HG03280 (cell line): ENCODE data around the gene ROPN1L.
A peak's percentile ranks its signal among the peaks of the same experiment; 100 is the strongest.
"Not testable (repeated sequence)": the region's sequence is repeated elsewhere in the genome, so short reads cannot be mapped to it uniquely, and the experiment has no call there.

Source experiments
- ATAC-seq: cut with Tn5 transposase; IDR thresholded peaks from one replicate; pipeline ENCODE4 v1.9.1; 2021; ENCODE audit warnings: mild to moderate bottlenecking, moderate library complexity; ENCODE audit not compliant: unreplicated experiment

Gene ROPN1L

GRCh38 chr5:10475931-10476676, 34.4 kb downstream of the ROPN1L start:
- no peak for ATAC-seq

- ATAC-seq, result no peak
Measured at GRCh38 chr5:10476878-10477277, 35.2 kb downstream of the ROPN1L start.

GRCh38 chr5:10477943-10478342, 36.3 kb downstream of the ROPN1L start:
- ATAC-seq, result no peak

- ATAC-seq, result no peak
Measured at GRCh38 chr5:10478436-10478835, 36.8 kb downstream of the ROPN1L start.

GRCh38 chr5:10479154-10479721, 37.6 kb downstream of the ROPN1L start:
- ATAC-seq, result no peak

- ATAC-seq, result no peak
Measured at GRCh38 chr5:10480237-10480985, 38.7 kb downstream of the ROPN1L start.

- no peak for ATAC-seq
Measured at GRCh38 chr5:10481241-10481935, 39.7 kb downstream of the ROPN1L start.

- ATAC-seq, result no peak
Measured at GRCh38 chr5:10482791-10483530, 41.3 kb downstream of the ROPN1L start.

- no peak for ATAC-seq
Measured at GRCh38 chr5:10484774-10485141, 43.1 kb downstream of the ROPN1L start.

- no peak for ATAC-seq
Measured at GRCh38 chr5:10485142-10485795, 43.6 kb downstream of the ROPN1L start.

- ATAC-seq, result no peak
Measured at GRCh38 chr5:10485897-10486296, 44.2 kb downstream of the ROPN1L start.

- no peak for ATAC-seq
Measured at GRCh38 chr5:10486511-10487344, 45.0 kb downstream of the ROPN1L start.

- no peak for ATAC-seq
Measured at GRCh38 chr5:10488144-10488543, 46.5 kb downstream of the ROPN1L start.

GRCh38 chr5:10489810-10490426, 48.2 kb downstream of the ROPN1L start:
- ATAC-seq, result peak; percentile 63

- no peak for ATAC-seq
Measured at GRCh38 chr5:10490927-10491672, 49.4 kb downstream of the ROPN1L start.

- ATAC-seq, result no peak
Measured at GRCh38 chr5:10491673-10492026, 50.0 kb downstream of the ROPN1L start.

GRCh38 chr5:10493884-10494283, 52.2 kb downstream of the ROPN1L start:
- no peak for ATAC-seq

- not testable (repeated sequence) for ATAC-seq
Measured at GRCh38 chr5:10494497-10494896, 52.8 kb downstream of the ROPN1L start.
